Umbilical cord (tissue), 2 donors: ENCODE results near the gene SLC5A12. TPM values are rescaled to one million over a fixed set of nuclear protein-coding genes. Genes with fewer than 3 reads are reported as not detected.

Experiments
- DNase-seq: peaks from one replicate; pipeline ENCODE4 v3.0.0-alpha.2; 2015; ENCODE audit warnings: low spot score
- total RNA-seq: library from RNA; depleted of rRNA; stranded (reverse); fragments of >200 nt; gene quantifications from one replicate; pipeline ENCODE4 v1.2.3, GENCODE V29; 2014; ENCODE audit warnings: low replicate concordance; ENCODE audit not compliant: insufficient read depth

Gene SLC5A12
- 6.7 TPM for total RNA-seq

GRCh38 chr11:26721948-26722475, at the start of gene SLC5A12:
TSS of gene SLC5A12 (minus strand) at chr11:26722060. CDS start at chr11:26721714, 346 bp downstream.
- DNase-seq, result no peak

GRCh38 chr11:26769027-26769426, 47.2 kb upstream of the SLC5A12 start:
- DNase-seq, result no peak

DNA sequence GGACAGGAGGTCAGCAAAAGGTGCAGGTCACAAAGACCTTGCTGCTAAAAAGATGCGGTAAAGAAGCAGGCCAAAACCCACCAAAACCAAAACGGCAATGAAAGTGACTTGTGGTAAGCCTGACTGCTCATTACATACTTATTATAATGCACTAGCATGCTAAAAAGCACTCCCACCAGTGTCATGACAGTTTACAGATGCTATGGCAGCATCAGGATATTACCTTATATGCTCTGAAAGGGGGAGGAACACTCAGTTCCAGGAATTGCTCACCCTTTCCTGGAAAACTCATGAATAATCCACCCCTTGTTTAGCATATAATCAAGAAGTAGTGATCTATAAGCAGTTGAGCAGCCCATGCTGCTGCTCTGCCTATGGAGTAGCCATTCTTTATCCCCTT, 45.2 kb upstream of the SLC5A12 start:
- DNase-seq, result no peak

DNA sequence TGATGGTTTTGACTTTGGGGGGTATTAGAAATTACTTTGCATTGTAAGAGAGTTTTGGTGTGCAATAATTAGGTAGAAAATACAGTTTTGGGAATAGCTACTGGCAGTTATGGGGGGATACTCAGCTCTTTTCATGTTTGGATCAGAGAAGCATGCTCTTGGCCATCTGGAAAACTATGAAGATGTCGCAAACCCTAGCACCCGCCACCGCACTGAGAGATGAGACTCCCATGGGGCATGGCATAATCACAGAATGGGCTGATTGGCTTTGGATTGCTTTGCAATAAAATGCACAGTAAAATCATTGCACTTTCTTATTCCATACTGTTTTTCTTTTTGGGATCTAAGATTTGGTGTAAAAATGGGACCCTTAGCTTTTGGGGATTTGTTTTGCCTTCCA, 43.5 kb upstream of the SLC5A12 start:
- DNase-seq, result no peak

DNA sequence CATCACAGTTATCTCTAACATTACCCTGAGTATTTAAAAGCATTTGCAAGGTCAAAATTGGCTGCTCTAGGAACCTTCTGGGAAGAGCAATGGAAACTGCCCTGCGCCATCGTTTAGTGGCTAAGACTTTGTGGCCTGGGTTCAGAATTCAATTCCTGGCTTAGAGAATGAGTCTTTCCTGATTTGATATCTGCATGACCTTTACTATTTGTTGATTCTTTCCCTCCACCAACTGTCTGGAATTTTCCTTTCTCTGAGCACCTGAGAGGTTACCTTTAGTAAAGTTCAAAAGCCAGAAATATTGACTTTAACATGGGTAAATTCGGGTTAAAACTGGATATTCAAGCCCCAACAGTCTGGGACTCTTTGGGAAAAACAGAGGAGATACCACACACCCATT, 43.0 kb upstream of the SLC5A12 start:
- no peak for DNase-seq

- DNase-seq, result no peak
These were observed 42.5 kb upstream of the SLC5A12 start for GRCh38 chr11:26764315-26764714.

DNA sequence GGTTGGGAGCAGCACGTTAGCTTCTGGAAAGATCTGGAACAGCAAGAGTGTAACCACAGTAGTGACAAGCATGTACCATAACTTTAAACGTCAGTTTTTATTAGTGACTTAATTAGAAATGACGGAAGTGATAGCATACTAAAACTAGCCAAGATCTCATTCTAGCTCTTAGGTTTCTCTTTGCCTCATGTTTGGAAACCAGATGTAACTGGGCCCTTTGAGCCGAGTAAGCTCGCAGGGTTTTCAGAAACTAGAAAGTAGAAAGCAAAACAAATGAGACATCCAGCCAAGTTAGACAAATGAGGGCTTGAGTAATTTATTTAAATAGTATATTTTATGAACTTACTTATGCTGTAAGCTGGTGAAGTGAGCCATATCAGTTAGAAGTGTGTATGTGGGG, 40.2 kb upstream of the SLC5A12 start:
- no peak for DNase-seq

DNA sequence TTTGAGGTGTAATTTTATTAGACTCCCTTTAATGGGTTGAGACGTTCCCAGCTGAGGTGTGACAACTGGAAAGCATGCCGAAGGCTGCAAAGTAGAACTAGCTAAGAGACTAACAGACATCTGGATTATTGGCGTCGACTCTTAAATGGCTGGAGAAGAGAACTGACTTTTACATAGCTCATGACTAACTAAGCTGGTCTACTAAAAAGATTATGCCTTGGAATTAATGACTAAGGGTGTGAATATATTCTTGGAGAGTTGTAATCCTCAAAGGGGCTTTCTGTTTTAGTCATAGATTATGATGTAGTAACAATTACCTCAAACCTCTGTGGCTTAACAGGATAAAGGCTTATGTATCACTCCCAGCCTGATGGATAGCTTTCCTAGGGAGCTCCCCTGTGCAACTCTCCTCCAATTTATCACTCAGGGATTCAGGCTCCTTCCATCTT, 39.5 kb upstream of the SLC5A12 start:
- DNase-seq, result no peak

- peak; percentile 55 for DNase-seq
These were observed 36.1 kb upstream of the SLC5A12 start for GRCh38 chr11:26757995-26758394.

- no peak for DNase-seq
These were observed 33.9 kb upstream of the SLC5A12 start for GRCh38 chr11:26755762-26756161.

- peak; percentile 88 for DNase-seq
These were observed 32.1 kb upstream of the SLC5A12 start for GRCh38 chr11:26753723-26754504.

GRCh38 chr11:26749927-26750326, 28.1 kb upstream of the SLC5A12 start:
- DNase-seq, result no peak

DNA sequence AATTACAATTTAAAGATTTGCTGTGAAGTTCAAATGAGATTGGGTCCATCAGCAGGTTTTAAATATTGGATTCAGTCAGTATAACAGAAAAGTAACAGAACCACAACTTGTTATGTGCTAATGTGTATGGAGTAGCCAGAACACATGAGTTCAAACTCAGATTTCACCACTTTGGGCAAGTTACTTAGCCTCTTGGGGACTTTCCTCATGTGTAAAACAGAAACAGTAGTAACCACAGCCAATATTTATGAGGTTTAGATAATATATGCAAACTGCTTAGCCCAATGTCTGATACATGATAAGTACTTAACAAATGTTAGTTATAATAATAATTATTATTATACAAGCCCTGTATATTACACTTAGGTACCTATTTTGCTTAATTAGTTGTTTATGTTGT, 21.8 kb upstream of the SLC5A12 start:
- no peak for DNase-seq

- no peak for DNase-seq
These were observed 21.1 kb upstream of the SLC5A12 start for GRCh38 chr11:26742966-26743365.

DNA sequence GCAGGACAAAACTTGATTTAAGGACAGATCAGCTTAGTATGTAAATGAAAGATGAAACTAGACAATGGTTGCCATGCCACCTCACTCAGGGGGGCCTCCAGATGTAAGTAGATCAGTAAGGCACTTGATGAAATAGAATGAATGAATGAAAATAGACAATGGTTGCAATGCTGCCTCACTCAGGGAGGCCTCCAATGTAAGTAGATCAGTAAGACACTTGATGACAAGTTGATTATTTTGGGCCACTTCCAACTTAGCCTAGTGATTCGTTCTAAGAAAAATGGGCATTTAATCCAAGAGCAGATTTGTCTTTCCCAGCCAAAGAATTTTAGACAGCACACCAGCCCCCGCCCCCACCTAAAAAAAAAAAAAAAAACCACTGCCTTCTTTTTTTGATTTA, 19.2 kb upstream of the SLC5A12 start:
- no peak for DNase-seq

DNA sequence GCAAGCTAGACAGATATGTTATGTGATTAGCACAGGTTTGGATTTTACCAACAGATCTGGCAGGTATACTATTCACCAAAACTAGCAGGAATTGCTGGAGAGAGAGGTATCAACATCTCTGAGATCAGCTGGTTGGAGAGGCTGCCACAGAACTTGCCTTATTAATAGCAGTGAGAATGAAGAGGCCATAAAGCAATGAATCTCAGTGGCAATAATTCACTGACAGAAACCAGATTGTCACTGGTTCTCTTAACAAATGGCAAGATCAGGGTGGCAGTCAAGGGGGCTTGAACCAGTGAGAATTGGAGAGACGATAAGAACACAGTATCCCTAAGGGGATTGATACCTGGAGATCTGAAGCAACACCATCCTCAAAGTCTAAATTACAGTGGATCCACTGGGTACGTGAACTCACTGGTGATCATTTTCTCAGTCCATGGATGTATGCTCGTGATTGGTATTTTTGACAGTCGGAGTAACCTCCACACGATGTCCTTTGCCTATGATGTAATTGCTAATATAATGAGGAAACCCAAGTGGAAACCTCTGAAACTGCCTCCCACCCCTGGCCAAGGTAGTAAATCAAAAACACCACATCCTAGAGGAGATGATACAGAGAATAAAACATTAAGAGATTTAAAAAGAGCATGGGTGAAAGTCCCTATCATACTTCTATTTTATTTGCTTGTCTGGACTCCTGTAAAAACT, 17.7 kb upstream of the SLC5A12 start:
- DNase-seq, result no peak

GRCh38 chr11:26734691-26735090, 12.8 kb upstream of the SLC5A12 start:
- no peak for DNase-seq

- no peak for DNase-seq
These were observed 9.2 kb upstream of the SLC5A12 start for GRCh38 chr11:26731084-26731456.

- DNase-seq, result peak; percentile 50
These were observed 8.7 kb upstream of the SLC5A12 start for GRCh38 chr11:26730414-26731083.

- DNase-seq, result no peak
These were observed 7.4 kb upstream of the SLC5A12 start for GRCh38 chr11:26729284-26729683.

DNA sequence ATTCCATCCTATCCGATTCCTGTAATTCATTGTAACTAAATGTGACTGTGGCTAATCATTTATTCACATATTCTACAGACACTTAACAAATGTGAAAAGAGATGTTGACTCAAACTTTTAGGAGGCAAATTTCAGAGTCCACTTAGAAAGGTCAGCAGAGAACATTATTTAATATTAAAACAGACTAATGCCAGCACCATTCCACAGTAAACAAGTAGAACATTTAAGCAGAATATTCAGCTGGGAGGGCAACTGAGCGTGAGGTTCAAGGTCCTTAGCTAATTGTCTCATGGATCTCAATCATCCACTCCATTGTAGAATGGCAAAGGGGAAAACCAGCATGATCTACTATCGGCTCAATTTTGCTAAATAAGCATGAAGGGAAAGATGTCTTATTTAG, 5.1 kb upstream of the SLC5A12 start:
- DNase-seq, result no peak

DNA sequence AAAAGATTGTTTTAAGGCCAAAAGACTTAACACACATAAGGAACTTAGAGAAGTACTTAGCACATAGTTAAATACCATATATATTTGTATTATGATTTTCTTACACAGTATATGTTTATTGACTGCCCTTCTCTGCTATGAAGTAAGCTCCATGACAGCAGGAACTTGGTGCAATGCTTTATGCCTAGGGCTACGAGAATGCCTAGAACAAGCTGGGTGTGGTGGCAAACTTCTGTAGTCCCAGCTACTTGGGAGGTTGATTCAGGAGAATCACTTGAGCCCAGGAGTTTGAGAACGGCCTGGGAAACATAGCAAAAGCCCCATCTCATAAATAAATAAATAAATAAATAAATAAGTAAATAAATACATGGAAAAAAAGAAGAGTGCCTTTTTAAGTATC, 1.9 kb downstream of the SLC5A12 start:
- no peak for DNase-seq
